Glutamatergic neuron (in vitro differentiated cells): ENCODE results near the gene CD34. TPM values are rescaled to one million over a fixed set of nuclear protein-coding genes. Genes with fewer than 3 reads are reported as not detected.

Source experiments
- DNase-seq: peaks from one replicate; pipeline ENCODE4 v3.0.0; 2022
- H3K27ac Mint-ChIP-seq: one replicate; pipeline ENCODE4 v1.8.0; 2020; ENCODE audit warnings: mild to moderate bottlenecking, mixed read lengths, inconsistent platforms; ENCODE audit not compliant: unreplicated experiment
- H3K27me3 Mint-ChIP-seq: one replicate; pipeline ENCODE4 v1.8.0; 2020; ENCODE audit warnings: mild to moderate bottlenecking, moderate library complexity, mixed read lengths, inconsistent platforms; ENCODE audit not compliant: unreplicated experiment
- H3K36me3 Mint-ChIP-seq: one replicate; pipeline ENCODE4 v1.8.0; 2020; ENCODE audit warnings: mild to moderate bottlenecking, mixed read lengths, inconsistent platforms; ENCODE audit not compliant: unreplicated experiment
- H3K4me1 Mint-ChIP-seq: one replicate; pipeline ENCODE4 v1.8.0; 2020; ENCODE audit warnings: mild to moderate bottlenecking, low read depth, mixed read lengths, inconsistent platforms; ENCODE audit not compliant: unreplicated experiment
- H3K4me3 Mint-ChIP-seq: one replicate; pipeline ENCODE4 v1.8.0; 2020; ENCODE audit warnings: mild to moderate bottlenecking, mixed read lengths, inconsistent platforms; ENCODE audit not compliant: unreplicated experiment
- H3K9me3 Mint-ChIP-seq: one replicate; pipeline ENCODE4 v1.8.0; 2020; ENCODE audit warnings: mild to moderate bottlenecking, moderate library complexity, mixed read lengths, inconsistent platforms; ENCODE audit not compliant: unreplicated experiment
- CTCF ChIP-seq: fragments of 200-600 bp; sonication (generic); IDR thresholded peaks from one replicate; pipeline ENCODE4 v1.5.0; 2021; ENCODE audit not compliant: partially characterized antibody, unreplicated experiment
- total RNA-seq: library from RNA; stranded (reverse); fragmentation: NEBNext Ultra II Directional; extraction: Animal tissue kit (Norgen Biotek cat#: 25700); gene quantifications from one replicate; pipeline ENCODE4 v1.2.1, GENCODE V29; 2021; ENCODE audit not compliant: unreplicated experiment

CD34 gene
- total RNA-seq, 1 donor from 2014 or later = 0.20 TPM

GRCh38 chr1:207836591-207837347 lies 74.2 kb downstream of the CD34 start:
- Mint-ChIP-seq H3K4me3 (no peak overlapping the region), H3K27me3 (no peaks in the 10 kb centered on the region), H3K36me3 (no peaks in the 10 kb centered on the region), H3K4me1 (no peaks in the 10 kb centered on the region), H3K27ac (no peak overlapping the region), H3K9me3 (no peaks in the 10 kb centered on the region)
- no peak for DNase-seq
- TF ChIP-seq CTCF = no peak

GRCh38 chr1:207835958-207836357 lies 75.0 kb downstream of the CD34 start:
- Mint-ChIP-seq H3K9me3 (no peaks in the 10 kb centered on the region), H3K4me3 (no peak overlapping the region), H3K27me3 (no peaks in the 10 kb centered on the region), H3K36me3 (no peaks in the 10 kb centered on the region), H3K27ac (no peak overlapping the region), H3K4me1 (no peaks in the 10 kb centered on the region)
- no peak for TF ChIP-seq CTCF
- DNase-seq = no peak

- H3K4me1 Mint-ChIP-seq = no peaks in the 10 kb centered on the region
- TF ChIP-seq CTCF = no peak
- no peaks in the 10 kb centered on the region for H3K27me3 Mint-ChIP-seq
- H3K4me3 Mint-ChIP-seq = no peak overlapping the region
- no peak for DNase-seq
- no peaks in the 10 kb centered on the region for H3K36me3 Mint-ChIP-seq
- H3K27ac Mint-ChIP-seq = no peak overlapping the region
- H3K9me3 Mint-ChIP-seq = no peaks in the 10 kb centered on the region
These were observed 76.8 kb downstream of the CD34 start for GRCh38 chr1:207833956-207834660.

GRCh38 chr1:207833381-207833780 lies 77.5 kb downstream of the CD34 start:
- no peaks in the 10 kb centered on the region for H3K9me3 Mint-ChIP-seq
- H3K4me1 Mint-ChIP-seq = no peaks in the 10 kb centered on the region
- H3K27ac Mint-ChIP-seq = no peak overlapping the region
- DNase-seq = no peak
- TF ChIP-seq CTCF = no peak
- H3K27me3 Mint-ChIP-seq = no peaks in the 10 kb centered on the region
- no peaks in the 10 kb centered on the region for H3K36me3 Mint-ChIP-seq
- no peak overlapping the region for H3K4me3 Mint-ChIP-seq

- Mint-ChIP-seq H3K27me3 (no peaks in the 10 kb centered on the region), H3K9me3 (no peaks in the 10 kb centered on the region), H3K4me1 (no peaks in the 10 kb centered on the region), H3K4me3 (no peak overlapping the region), H3K36me3 (no peaks in the 10 kb centered on the region), H3K27ac (no peak overlapping the region)
- no peak for DNase-seq
- TF ChIP-seq CTCF = no peak
These were observed 78.1 kb downstream of the CD34 start for GRCh38 chr1:207832796-207833195.
